Neural cell (in vitro differentiated cells): ENCODE measurements around the gene COL25A1. TPM values are rescaled to one million over a fixed set of nuclear protein-coding genes. Genes with fewer than 3 reads are reported as not detected.

Experiments used
- H2AFZ ChIP-seq: fragments of 200-600, 300-800 bp; sonication (generic), shearing (Covaris generic); 2 replicates; pipeline ENCODE4 v1.6.0; 2014; ENCODE audit warnings: low read depth, mild to moderate bottlenecking, antibody characterized with exemption, low read length, moderate library complexity
- H3F3A ChIP-seq: fragments of 200-600 bp; shearing (Covaris generic); 2 replicates; pipeline ENCODE4 v1.6.1; 2016; ENCODE audit warnings: mild to moderate bottlenecking, moderate library complexity, mixed read lengths, antibody characterized with exemption, low read length; ENCODE audit not compliant: insufficient read depth, poor library complexity, severe bottlenecking
- H3K27ac ChIP-seq: fragments of 200-600, 300-800 bp; sonication (generic), shearing (Covaris generic); 2 replicates; pipeline ENCODE4 v1.5.1; 2014; ENCODE audit warnings: mild to moderate bottlenecking, low read length, moderate library complexity
- H3K27me3 ChIP-seq: fragments of 300-800, 200-600 bp; sonication (generic), shearing (Covaris generic); 2 replicates; pipeline ENCODE4 v1.6.0; 2014; ENCODE audit warnings: mild to moderate bottlenecking, low read depth, low read length, moderate library complexity; ENCODE audit not compliant: insufficient read depth
- H3K36me3 ChIP-seq: fragments of 300-800, 200-600 bp; sonication (generic), shearing (Covaris generic); 2 replicates; pipeline ENCODE4 v1.5.1; 2014; ENCODE audit warnings: mild to moderate bottlenecking, antibody characterized with exemption, low read length, moderate library complexity; ENCODE audit not compliant: insufficient read depth
- H3K4me2 ChIP-seq: fragments of 300-800, 200-600 bp; sonication (generic), shearing (Covaris generic); 2 replicates; pipeline ENCODE4 v1.6.0; 2014; ENCODE audit warnings: mild to moderate bottlenecking, low read length
- H3K4me3 ChIP-seq: fragments of 300-800, 200-600 bp; sonication (generic), shearing (Covaris generic); 2 replicates; pipeline ENCODE4 v1.5.1; 2014; ENCODE audit warnings: mild to moderate bottlenecking, low read length, moderate library complexity
- H3K79me2 ChIP-seq: fragments of 200-600 bp; shearing (Covaris generic); replicated peaks from 2 replicates; pipeline ENCODE4 v1.6.0; 2014; ENCODE audit warnings: mild to moderate bottlenecking, low read length, moderate library complexity; ENCODE audit not compliant: insufficient read depth
- H3K9ac ChIP-seq: fragments of 300-800, 200-600 bp; sonication (generic), shearing (Covaris generic); 2 replicates; pipeline ENCODE4 v1.6.1; 2016; ENCODE audit warnings: mild to moderate bottlenecking, low read length, mixed read lengths
- H3K9me2 ChIP-seq: fragments of 200-600 bp; shearing (Covaris generic); 2 replicates; pipeline ENCODE4 v1.6.1; 2016; ENCODE audit warnings: mild to moderate bottlenecking, low read length, mixed read lengths; ENCODE audit not compliant: insufficient read depth
- H3K9me3 ChIP-seq: fragments of 200-600, 300-800 bp; sonication (generic), shearing (Covaris generic); 2 replicates; pipeline ENCODE4 v1.6.1; 2016; ENCODE audit warnings: mild to moderate bottlenecking, mixed run types, low read length, moderate library complexity, mixed read lengths
- H4K20me1 ChIP-seq: fragments of 200-600 bp; shearing (Covaris generic); 2 replicates; pipeline ENCODE4 v1.6.1; 2016; ENCODE audit warnings: mild to moderate bottlenecking, mixed run types; ENCODE audit not compliant: insufficient read depth
- EP300 ChIP-seq: fragments of 450-650 bp; conservative IDR thresholded peaks from 2 replicates; pipeline ENCODE4 v1.6.1; 2014; ENCODE audit warnings: antibody characterized with exemption, mild to moderate bottlenecking, moderate library complexity; ENCODE audit not compliant: poor library complexity, severe bottlenecking
- EZH2 ChIP-seq: fragments of 200-600, 300-800 bp; shearing (Covaris generic), sonication (generic); IDR thresholded peaks from 2 replicates; pipeline ENCODE4 v1.6.1; 2014; ENCODE audit warnings: antibody characterized with exemption, low read length, borderline replicate concordance, mild to moderate bottlenecking; ENCODE audit not compliant: insufficient read depth, poor library complexity, severe bottlenecking
- MXI1 ChIP-seq: fragments of 450-650 bp; conservative IDR thresholded peaks from 2 replicates; pipeline ENCODE4 v1.6.1; 2014; ENCODE audit warnings: antibody characterized with exemption, mild to moderate bottlenecking; ENCODE audit not compliant: poor library complexity, severe bottlenecking
- POLR2AphosphoS5 ChIP-seq: IDR thresholded peaks from 2 replicates; pipeline ENCODE4 v1.6.1; 2012
- RAD21 ChIP-seq: fragments of 450-650 bp; conservative IDR thresholded peaks from 2 replicates; pipeline ENCODE4 v1.6.1; 2014; ENCODE audit warnings: antibody characterized with exemption, mild to moderate bottlenecking, moderate library complexity
- REST ChIP-seq: IDR thresholded peaks from 2 replicates; pipeline ENCODE4 v1.6.1; 2012; ENCODE audit warnings: borderline replicate concordance
- SMC3 ChIP-seq: fragments of 450-650 bp; conservative IDR thresholded peaks from 2 replicates; pipeline ENCODE4 v1.6.1; 2014; ENCODE audit warnings: antibody characterized with exemption, mild to moderate bottlenecking, moderate library complexity; ENCODE audit not compliant: poor library complexity
- TAF1 ChIP-seq: IDR thresholded peaks from 2 replicates; pipeline ENCODE4 v1.6.1; 2012; ENCODE audit warnings: low read depth
- polyA plus RNA-seq: library from polyadenylated mRNA; depleted of rRNA; stranded (reverse); fragments of >200 nt; gene quantifications from 2 replicates; pipeline ENCODE4 v1.2.3, GENCODE V29; 2014
- TF ChIP-seq, protein P1 (sequence below): fragments of 450-650 bp; IDR thresholded peaks from 2 replicates; pipeline ENCODE4 v1.5.1; 2014; ENCODE audit warnings: antibody characterized with exemption, mild to moderate bottlenecking, moderate library complexity; ENCODE audit not compliant: poor library complexity, severe bottlenecking

COL25A1 gene
- polyA plus RNA-seq, 1 donor from 2014 or later: 32.3 TPM

- no peak for TF ChIP-seq EP300
- no peak for TF ChIP-seq POLR2AphosphoS5
- TF ChIP-seq, protein P1, sequence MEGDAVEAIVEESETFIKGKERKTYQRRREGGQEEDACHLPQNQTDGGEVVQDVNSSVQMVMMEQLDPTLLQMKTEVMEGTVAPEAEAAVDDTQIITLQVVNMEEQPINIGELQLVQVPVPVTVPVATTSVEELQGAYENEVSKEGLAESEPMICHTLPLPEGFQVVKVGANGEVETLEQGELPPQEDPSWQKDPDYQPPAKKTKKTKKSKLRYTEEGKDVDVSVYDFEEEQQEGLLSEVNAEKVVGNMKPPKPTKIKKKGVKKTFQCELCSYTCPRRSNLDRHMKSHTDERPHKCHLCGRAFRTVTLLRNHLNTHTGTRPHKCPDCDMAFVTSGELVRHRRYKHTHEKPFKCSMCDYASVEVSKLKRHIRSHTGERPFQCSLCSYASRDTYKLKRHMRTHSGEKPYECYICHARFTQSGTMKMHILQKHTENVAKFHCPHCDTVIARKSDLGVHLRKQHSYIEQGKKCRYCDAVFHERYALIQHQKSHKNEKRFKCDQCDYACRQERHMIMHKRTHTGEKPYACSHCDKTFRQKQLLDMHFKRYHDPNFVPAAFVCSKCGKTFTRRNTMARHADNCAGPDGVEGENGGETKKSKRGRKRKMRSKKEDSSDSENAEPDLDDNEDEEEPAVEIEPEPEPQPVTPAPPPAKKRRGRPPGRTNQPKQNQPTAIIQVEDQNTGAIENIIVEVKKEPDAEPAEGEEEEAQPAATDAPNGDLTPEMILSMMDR: no peak
- no peak for TF ChIP-seq REST
- TF ChIP-seq RAD21: no peak
- TF ChIP-seq TAF1: no peak
- TF ChIP-seq MXI1: no peak
- TF ChIP-seq EZH2: no peak
- TF ChIP-seq SMC3: no peak
- Histone ChIP-seq H3K4me2 (no peak overlapping the region), H2AFZ (no peak overlapping the region), H3K36me3 (no peaks in the 10 kb centered on the region), H3K27ac (no peak overlapping the region), H3K27me3 (no peaks in the 10 kb centered on the region), H3K4me3 (no peak overlapping the region), H3K9me2 (no peaks in the 10 kb centered on the region), H3K9ac (no peak overlapping the region), H3K79me2 (no peaks in the 10 kb centered on the region), H3K9me3 (no peaks in the 10 kb centered on the region), H3F3A (no peaks in the 10 kb centered on the region), H4K20me1 (no peaks in the 10 kb centered on the region)
Observed at GRCh38 chr4:109266891-109267290, 35.6 kb downstream of the COL25A1 start.

GRCh38 chr4:109266236-109266635 is 36.2 kb downstream of the COL25A1 start:
- Histone ChIP-seq H3K4me3 (no peak overlapping the region), H3K4me2 (no peak overlapping the region), H3K27ac (no peak overlapping the region), H3K9me3 (no peaks in the 10 kb centered on the region), H3K36me3 (no peaks in the 10 kb centered on the region), H3K9ac (no peak overlapping the region), H4K20me1 (no peaks in the 10 kb centered on the region), H3K27me3 (no peaks in the 10 kb centered on the region), H3K79me2 (no peaks in the 10 kb centered on the region), H3K9me2 (no peaks in the 10 kb centered on the region), H2AFZ (no peak overlapping the region), H3F3A (no peaks in the 10 kb centered on the region)
- TF ChIP-seq RAD21 (no peak), SMC3 (no peak), EP300 (no peak), POLR2AphosphoS5 (no peak), MXI1 (no peak), REST (no peak), TAF1 (no peak), EZH2 (no peak)
- TF ChIP-seq, protein P1: no peak
